Measurements from ENCODE around the gene TMEM132C.
"Not testable (repeated sequence)": the region's sequence is repeated elsewhere in the genome, so short reads cannot be mapped to it uniquely, and the experiment has no call there.

TMEM132C gene

GRCh38 chr12:128267131-128267622, at the start of gene TMEM132C:
Gene TMEM132C (plus strand): TSS chr12:128267170. CDS start chr12:128267403, 233 bp downstream.
- no peak for DNase-seq

GRCh38 chr12:128224226-128224625, 42.7 kb upstream of the TMEM132C start:
- DNase-seq = no peak

- DNase-seq = no peak
These were observed 38.4 kb upstream of the TMEM132C start for GRCh38 chr12:128228581-128228980.

GRCh38 chr12:128235635-128236417, 31.1 kb upstream of the TMEM132C start:
- no peak for DNase-seq

- no peak for DNase-seq
These were observed 30.4 kb upstream of the TMEM132C start for GRCh38 chr12:128236525-128236924.

- DNase-seq = no peak
These were observed 26.2 kb upstream of the TMEM132C start for GRCh38 chr12:128240745-128241144.

GRCh38 chr12:128245121-128245520, 21.8 kb upstream of the TMEM132C start:
- no peak for DNase-seq

GRCh38 chr12:128245905-128246304, 21.1 kb upstream of the TMEM132C start:
- DNase-seq = no peak

- no peak for DNase-seq
These were observed 16.9 kb upstream of the TMEM132C start for GRCh38 chr12:128250096-128250495.

- not testable (repeated sequence) for DNase-seq
These were observed 13.1 kb upstream of the TMEM132C start for GRCh38 chr12:128253829-128254228.

GRCh38 chr12:128258866-128259555, 8.0 kb upstream of the TMEM132C start:
- DNase-seq = no peak

- DNase-seq = no peak
These were observed 7.4 kb upstream of the TMEM132C start for GRCh38 chr12:128259556-128260070.

GRCh38 chr12:128261757-128262156, 5.2 kb upstream of the TMEM132C start:
- no peak for DNase-seq

GRCh38 chr12:128265566-128265965, 1.4 kb upstream of the TMEM132C start:
- no peak for DNase-seq

GRCh38 chr12:128266086-128266485, 884 bp upstream of the TMEM132C start:
- DNase-seq = no peak

GRCh38 chr12:128266541-128267130, 334 bp upstream of the TMEM132C start:
- no peak for DNase-seq

GRCh38 chr12:128267651-128268378, 845 bp downstream of the TMEM132C start:
- no peak for DNase-seq

GRCh38 chr12:128268379-128268995, 1.5 kb downstream of the TMEM132C start:
- DNase-seq = no peak

GRCh38 chr12:128269181-128269591, 2.2 kb downstream of the TMEM132C start:
- DNase-seq = no peak

- DNase-seq = no peak
These were observed 9.5 kb downstream of the TMEM132C start for GRCh38 chr12:128276471-128276870.

GRCh38 chr12:128286970-128287369, 20.0 kb downstream of the TMEM132C start:
- no peak for DNase-seq

- no peak for DNase-seq
These were observed 21.4 kb downstream of the TMEM132C start for GRCh38 chr12:128288357-128288756.
